ENCODE results near the gene SELP.

SELP gene

GRCh38 chr1:169588785-169589485 is 41.0 kb downstream of the SELP start:
- H3K27ac ChIP-seq, result no peak overlapping the region
- DNase-seq (ENCODE audit: low spot score), result no peak
- no peak for TF ChIP-seq CTCF (conservative IDR thresholded peaks at IDR 0.05; ENCODE audit: low read depth)
- ChIA-PET CTCF (interaction anchor here (0.9 kb wide), 1 partner anchor 12 kb away, joined by 3 read pairs; no protein-coding TSS in a partner anchor), POLR2A (ENCODE audit: low non-redundant PET) (no interaction called here)

- no peak for TF ChIP-seq CTCF (conservative IDR thresholded peaks at IDR 0.05; ENCODE audit: low read depth)
- no peak for DNase-seq (ENCODE audit: low spot score)
- H3K27ac ChIP-seq, result no peak overlapping the region
- CTCF ChIA-PET, result no interaction called here
- POLR2A ChIA-PET (ENCODE audit: low non-redundant PET), result no interaction called here
Observed at GRCh38 chr1:169588112-169588511, 41.8 kb downstream of the SELP start.

- peak; percentile 52 for TF ChIP-seq CTCF (conservative IDR thresholded peaks at IDR 0.05; ENCODE audit: low read depth)
- ChIA-PET CTCF (interaction anchor here (0.5 to 1.3 kb wide), 7 partner anchors 8 to 1281 kb away, joined by 3 to 6 read pairs (median 3); no protein-coding TSS in a partner anchor), POLR2A (ENCODE audit: low non-redundant PET) (no interaction called here)
- peak; percentile 57 for DNase-seq (ENCODE audit: low spot score)
- no peak within 1 kb of the TSS for H3K27ac ChIP-seq
Observed at GRCh38 chr1:169586395-169587255, 43.3 kb downstream of the SELP start, which contains the start of gene F5. F5 (minus strand) TSS chr1:169586481; CDS start chr1:169586386, 95 bp downstream.

- CTCF ChIA-PET, result interaction anchor here (0.6 to 1.3 kb wide), 3 partner anchors 13 to 223 kb away, joined by 5 to 6 read pairs (median 5); no protein-coding TSS in a partner anchor
- no peak overlapping the region for H3K27ac ChIP-seq
- TF ChIP-seq CTCF (conservative IDR thresholded peaks at IDR 0.05; ENCODE audit: low read depth), result no peak
- POLR2A ChIA-PET (ENCODE audit: low non-redundant PET), result no interaction called here
- DNase-seq (ENCODE audit: low spot score), result no peak
Observed at GRCh38 chr1:169586067-169586394, 43.9 kb downstream of the SELP start.

- DNase-seq (ENCODE audit: low spot score), result no peak
- no peak for TF ChIP-seq CTCF (conservative IDR thresholded peaks at IDR 0.05; ENCODE audit: low read depth)
- no peak overlapping the region for H3K27ac ChIP-seq
- ChIA-PET CTCF (no interaction called here), POLR2A (ENCODE audit: low non-redundant PET) (no interaction called here)
Observed at GRCh38 chr1:169585181-169585580, 44.7 kb downstream of the SELP start.

- no peak overlapping the region for H3K27ac ChIP-seq
- TF ChIP-seq CTCF (conservative IDR thresholded peaks at IDR 0.05; ENCODE audit: low read depth), result no peak
- CTCF ChIA-PET, result no interaction called here
- DNase-seq (ENCODE audit: low spot score), result peak; percentile 12
- POLR2A ChIA-PET (ENCODE audit: low non-redundant PET), result no interaction called here
Observed at GRCh38 chr1:169584483-169585144, 45.3 kb downstream of the SELP start.
